ENCODE data around the gene OR4E2.
"Not testable (repeated sequence)": the region's sequence is repeated elsewhere in the genome, so short reads cannot be mapped to it uniquely, and the experiment has no call there.

The OR4E2 gene, protein sequence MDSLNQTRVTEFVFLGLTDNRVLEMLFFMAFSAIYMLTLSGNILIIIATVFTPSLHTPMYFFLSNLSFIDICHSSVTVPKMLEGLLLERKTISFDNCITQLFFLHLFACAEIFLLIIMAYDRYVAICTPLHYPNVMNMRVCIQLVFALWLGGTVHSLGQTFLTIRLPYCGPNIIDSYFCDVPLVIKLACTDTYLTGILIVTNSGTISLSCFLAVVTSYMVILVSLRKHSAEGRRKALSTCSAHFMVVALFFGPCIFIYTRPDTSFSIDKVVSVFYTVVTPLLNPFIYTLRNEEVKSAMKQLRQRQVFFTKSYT

DNA sequence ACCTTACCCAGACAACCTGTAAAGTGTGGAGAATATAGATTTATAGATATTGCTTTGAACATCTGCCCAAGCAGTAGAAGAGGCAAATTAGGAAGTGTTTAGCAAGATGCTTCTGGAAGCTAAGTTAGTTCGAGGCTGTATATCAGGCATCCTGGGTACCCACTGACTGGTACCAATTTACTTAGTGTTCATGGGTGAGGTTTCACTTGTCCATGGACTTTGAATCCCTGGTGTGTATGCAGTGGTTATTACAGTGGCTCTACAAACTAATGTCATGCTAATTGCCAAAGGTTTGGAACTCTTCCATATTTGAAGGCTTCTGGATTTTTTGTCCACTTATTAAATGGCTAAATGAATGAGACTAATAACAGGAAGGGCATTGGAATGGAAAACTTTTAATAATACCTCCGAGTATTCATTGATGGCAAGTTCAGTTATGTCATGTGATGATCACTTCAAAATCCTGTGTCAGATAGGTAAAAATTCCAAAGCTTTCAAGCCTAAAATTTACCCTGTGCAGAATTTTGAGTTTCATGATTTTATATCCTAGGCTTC lies at the start of gene OR4E2:
OR4E2 (plus strand) TSS at position 505 of the 555 bp plus-strand sequence. CDS start 11,248 bp downstream, outside the sequence.
- DNase-seq (ENCODE audit: low read depth in 2 of 2) = no peak

DNA sequence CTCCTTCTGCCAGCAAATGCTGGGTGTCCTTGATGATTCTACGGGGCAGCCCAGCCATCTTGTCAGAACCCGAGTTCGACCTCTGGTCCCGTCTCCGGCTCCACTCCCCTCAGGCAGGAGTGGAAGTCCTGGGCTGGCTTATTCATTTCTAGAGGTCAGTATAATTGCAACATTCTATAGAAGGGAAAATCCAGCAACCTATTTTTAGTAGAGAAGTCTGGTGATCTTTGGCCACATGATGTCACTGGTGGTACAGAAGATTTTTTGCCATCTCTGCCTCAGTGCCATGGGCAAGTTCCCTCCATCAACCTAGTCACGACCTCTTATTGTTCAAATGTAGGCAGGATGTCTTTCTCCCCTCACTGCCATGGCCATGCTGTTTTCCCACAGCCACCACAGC lies 41.3 kb upstream of the OR4E2 start:
- DNase-seq (ENCODE audit: low read depth in 2 of 2) = no peak

DNA sequence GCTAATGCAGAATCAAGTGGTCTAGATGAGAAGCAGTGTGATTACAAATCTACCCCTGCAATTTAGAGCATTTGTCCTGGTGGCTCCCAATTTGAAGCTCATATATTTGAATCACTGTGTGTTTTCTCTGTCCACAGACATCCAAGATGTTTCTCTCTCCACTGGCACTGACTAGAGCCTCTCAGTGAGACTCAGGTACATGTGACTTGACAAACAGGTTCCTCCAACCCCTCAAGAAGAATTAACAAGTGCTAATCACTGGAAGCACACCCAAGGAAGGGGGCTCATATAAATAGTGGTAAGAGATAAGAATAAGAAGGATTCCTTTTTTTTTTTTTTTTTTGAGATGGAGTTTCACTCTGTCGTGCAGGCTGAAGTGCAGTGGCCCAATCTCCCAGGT lies 39.4 kb upstream of the OR4E2 start:
- no peak for DNase-seq (ENCODE audit: low read depth in 2 of 2)

DNA sequence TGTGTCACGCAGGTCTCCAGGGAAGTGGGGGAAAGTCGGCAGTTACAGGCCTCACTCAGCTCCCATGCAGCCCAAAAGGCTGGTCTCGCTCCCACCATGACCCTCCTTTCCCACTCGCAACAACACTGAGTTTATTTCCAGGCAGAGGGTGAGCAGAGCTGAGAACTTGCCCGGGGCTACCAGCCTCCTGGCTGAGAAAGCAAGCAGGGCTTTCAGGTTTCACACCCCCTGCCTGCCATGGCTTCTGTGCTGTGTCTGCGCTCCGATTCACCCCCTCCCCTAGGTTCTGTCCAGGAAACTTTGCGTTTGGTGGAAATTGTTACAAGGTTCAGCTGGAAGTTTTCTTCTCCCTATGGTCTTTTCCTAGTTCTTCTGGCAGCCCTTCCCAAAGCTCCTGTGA lies 36.0 kb upstream of the OR4E2 start:
- no peak for DNase-seq (ENCODE audit: low read depth in 2 of 2)

DNA sequence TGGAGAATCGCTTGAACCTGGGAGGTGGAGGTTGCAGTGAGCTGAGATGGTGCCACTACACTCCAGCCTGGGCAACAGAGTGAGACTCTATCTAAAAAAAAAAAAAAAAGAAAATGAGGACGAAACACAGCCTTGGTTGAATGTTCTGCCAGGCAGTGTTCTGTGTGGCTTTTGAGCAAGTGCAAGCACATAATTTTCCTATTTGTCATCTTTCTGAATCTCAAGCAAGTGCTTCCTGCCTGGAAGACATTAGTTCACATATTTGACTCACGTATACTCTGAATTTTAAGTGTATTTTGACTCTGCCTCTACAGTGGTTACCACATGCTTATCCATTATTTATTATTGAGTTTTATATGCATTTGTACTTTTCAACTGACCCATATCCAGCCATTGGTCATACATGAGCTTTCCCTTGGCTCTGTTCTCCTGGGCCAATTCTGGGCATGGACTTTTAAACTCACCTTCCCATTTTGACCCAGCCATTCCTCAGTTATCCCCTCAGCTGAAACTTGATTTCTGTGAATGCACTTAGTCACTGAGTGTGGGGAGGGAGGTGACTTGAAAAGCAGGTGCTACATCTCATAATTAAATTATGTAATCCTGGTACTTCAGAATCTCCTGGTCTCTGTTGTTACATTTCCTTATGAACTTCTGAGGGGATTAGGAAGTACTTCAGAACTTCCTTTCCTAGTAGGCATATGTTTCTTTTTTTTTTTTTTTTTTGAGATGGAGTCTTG lies 27.0 kb upstream of the OR4E2 start:
- no peak for DNase-seq (ENCODE audit: low read depth in 2 of 2)

DNA sequence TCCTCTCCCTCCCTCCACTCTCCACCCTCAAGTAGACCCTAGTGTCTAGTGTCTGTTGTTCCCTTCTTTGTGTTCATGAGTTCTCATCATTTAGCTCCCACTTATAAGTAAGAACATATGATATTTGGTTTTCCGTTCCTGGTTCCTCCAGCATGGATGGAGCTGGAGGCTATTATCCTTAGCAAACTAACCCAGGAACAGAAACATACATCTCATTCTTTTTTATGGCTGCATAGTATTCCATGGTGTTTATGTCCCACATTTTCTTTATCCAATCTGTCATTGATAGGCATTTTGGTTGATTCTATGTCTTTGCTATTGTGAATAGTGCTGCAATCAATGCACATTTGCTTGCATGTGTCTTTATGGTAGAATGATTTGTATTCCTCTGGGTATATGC lies 23.1 kb upstream of the OR4E2 start:
- DNase-seq (ENCODE audit: low read depth in 2 of 2) = not testable (repeated sequence)

DNA sequence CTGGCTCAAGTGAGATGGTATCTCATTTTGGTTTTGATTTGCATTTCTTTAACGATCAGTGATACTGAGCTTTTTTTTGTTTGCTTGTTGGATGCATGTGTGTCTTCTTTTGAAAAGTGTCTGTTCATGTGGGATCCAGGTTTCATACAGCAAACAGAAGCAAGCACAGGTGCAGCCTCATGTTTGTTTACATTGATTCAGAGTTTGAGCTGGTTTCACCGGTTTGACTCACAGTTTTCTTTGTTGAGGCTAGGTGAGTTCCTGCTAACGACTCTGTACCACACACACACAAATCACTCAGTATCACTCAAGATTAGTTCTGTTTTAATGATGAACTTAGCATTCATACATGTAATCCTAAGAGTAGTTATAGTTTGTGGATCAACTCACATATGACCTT lies 22.6 kb upstream of the OR4E2 start:
- DNase-seq (ENCODE audit: low read depth in 2 of 2) = no peak

DNA sequence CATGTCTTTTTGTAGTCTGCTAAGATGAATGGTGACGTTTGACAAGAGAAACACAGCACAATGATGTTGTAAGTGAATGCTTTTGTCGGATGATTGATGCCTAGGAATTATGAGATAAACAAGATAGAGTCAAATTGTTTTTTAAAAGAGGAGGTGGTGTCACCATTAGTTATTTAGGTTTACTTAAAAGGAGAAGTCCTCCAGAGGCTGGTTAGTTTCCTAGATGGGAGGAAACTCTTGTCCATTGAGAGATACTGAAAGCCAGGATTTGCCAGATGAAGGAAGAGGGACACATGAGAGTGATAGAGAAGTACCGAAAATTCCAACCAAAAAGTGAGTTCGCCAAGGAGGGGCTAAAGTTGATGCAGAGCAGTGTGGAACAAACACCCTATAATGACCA lies 18.8 kb upstream of the OR4E2 start, which contains the start of gene OR10G2:
OR10G2 (minus strand) TSS at position 101 of the 400 bp plus-strand sequence; CDS start at position 3, 98 bp downstream.
- DNase-seq (ENCODE audit: low read depth in 2 of 2) = no peak

DNA sequence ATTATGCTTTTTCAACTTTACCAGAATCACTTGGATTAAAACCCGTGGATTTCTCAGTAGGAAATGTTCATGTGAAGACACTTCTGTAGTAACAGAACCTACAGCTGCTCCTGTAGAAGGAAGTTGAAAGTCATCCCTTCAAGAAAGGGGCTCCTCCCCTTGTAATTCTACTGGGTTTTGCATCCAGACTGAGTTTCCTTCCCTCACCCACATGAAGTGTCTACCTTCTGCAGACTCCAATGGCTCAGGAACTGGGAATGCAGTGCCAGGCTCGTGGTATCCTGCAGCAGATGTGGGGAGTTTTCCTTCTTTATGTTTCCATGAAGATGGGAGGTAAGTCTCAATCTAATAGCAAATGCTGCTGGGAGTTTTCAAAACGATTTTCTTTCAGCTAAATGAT lies 11.0 kb upstream of the OR4E2 start:
- no peak for DNase-seq (ENCODE audit: low read depth in 2 of 2)

DNA sequence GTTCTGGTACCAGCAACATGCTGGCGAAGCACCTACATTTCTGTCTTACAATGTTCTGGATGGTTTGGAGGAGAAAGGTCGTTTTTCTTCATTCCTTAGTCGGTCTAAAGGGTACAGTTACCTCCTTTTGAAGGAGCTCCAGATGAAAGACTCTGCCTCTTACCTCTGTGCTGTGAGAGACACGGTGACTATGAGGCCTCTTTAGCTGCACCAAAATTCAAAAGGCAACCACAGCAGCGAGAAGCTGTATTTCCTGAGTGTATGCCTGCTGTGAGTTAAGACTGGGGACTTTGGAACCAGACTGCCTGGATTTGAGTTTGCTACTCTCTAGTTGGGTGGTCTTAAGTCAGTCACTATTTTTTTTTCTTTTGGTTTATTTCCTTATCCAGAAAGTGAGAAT lies 10.2 kb upstream of the OR4E2 start:
- DNase-seq (ENCODE audit: low read depth in 2 of 2) = no peak

DNA sequence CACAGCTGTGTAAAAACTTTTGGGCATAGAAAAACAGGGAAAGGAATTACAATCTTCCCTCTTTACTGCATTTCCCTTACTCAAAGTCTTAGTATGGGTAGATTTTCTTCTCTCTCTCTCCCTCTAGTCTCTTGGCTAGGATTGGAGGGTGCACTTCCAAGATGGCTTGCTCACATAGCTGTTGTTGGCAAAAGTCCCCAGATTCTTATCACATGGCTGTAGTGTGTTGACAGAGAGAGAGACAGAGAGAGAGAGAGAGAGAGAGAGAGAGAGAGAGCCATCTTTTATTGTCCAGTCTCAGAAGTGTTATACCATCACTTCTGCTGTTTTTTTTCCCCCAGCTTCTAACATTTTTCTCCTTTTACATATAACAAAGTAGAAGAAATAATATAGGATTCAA lies 6.3 kb upstream of the OR4E2 start:
- DNase-seq (ENCODE audit: low read depth in 2 of 2) = no peak

DNA sequence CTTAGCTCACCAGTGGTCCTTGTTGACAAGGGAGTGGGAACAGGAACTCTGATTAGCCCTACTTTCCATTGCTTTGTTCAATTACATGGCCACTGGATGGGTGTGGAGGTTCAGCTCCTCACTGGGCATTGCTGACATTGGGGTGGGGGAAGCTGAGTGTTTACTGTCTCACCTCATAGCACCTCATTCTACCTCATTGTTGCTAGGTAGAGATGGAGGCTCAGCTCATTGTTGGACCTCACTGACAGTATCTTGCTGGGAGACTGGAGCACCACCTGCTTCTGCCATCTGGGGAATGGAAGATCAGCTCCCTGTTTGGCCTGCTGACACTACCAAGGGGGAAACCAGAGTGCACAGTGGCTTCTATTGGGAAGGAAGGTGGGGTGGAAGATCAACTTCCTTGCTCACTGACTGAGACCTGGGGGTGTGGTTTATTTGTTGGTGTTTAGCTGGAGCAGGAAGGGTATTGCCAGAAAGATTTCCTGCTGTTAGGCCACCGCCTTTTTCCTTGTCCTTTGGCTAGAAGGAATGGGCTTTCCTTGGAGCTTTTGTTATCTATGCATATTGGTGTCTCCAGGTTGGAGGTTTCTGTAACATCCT lies 1.3 kb upstream of the OR4E2 start:
- no peak for DNase-seq (ENCODE audit: low read depth in 2 of 2)

DNA sequence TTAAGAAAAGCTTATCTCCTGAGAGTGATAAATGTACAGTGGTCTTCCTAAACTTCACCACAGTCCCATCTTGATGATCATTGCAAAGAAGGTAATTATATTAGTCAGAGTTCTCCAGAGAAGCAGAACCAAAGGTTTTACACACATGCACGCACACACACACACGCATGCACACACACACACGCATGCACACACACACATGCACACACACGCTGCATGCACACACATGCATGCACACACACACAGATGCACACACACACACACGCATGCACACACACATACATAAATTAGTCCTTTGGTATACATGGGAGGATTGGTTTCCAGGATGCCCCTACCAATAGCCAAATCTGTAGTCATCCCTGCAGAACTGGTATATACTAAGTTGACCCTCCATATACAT lies 580 bp downstream of the OR4E2 start:
- DNase-seq (ENCODE audit: low read depth in 2 of 2) = no peak

DNA sequence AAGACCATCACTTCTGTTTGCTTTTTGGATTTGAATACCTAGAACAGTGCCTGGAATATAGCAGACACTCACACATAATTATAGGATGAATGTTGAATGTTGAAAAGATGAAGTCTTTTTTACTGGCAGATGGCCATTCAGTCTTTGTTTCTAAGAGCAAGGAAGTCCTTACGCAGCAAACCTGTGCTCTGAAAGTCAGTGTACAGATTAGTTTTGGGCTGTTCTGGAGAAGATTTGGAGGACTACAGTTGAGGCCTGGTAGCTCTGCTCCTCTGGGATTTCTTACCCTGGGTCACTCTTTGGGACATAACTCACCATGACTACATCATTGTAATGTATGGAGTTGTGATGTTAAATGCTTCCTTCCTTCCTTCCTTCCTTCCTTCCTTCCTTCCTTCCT lies 3.3 kb downstream of the OR4E2 start:
- DNase-seq (ENCODE audit: low read depth in 2 of 2) = no peak

DNA sequence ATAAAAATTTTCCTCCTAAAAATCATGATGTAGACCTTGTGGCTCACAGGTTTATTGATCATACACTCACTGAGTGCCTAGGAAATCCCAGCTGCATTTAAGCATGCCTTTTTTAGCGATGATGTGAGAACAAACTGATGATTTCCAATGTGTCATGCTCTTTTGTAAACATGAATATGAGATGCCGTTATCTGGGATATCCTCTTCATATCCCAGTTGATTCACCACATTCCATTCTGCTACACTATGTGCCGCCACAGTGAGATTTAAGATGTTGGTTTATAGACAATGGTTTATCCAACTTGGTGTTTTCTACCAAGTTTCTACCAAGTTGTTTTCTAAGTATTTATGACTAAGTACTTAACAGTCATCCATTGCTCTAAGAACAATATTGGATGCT lies 14.7 kb downstream of the OR4E2 start:
- no peak for DNase-seq (ENCODE audit: low read depth in 2 of 2)

DNA sequence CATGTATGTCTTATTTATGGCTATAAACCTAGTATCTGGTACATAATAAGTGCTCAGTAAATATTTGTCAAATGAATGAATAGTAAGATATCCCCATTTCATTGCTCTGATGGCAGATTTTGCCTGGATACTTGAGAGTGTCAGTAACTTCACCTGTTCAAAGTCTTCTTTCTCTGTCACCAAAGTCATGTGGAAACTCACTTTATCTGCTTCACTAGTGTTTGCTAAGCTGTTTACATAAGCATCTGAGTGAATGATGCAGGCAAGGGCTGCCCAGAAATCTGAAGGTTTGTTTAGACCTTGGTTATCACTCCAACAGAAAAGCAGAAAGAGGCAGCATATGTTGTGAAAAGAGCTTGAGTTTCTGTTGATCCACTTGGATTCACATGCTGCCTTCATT lies 15.6 kb downstream of the OR4E2 start:
- no peak for DNase-seq (ENCODE audit: low read depth in 2 of 2)

DNA sequence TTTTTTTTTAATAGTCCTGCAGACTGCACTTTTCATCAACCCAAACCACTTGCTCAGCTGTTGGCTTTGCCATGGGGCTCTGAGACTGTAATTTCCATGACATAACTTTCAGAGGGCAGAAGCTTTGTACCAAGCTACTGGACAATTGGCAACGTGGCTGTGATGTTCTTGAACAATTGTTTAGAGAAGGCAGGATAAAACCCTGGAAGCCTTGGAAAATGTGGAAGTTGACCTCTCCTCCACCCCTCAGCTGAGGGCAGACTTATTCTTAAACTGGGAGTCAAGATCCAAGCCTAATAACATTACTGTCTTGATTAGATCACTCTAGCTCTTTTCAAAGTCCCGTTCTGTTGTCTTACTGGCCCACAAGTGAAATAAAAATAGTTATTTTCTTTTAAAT lies 17.7 kb downstream of the OR4E2 start:
- DNase-seq (ENCODE audit: low read depth in 2 of 2) = no peak

DNA sequence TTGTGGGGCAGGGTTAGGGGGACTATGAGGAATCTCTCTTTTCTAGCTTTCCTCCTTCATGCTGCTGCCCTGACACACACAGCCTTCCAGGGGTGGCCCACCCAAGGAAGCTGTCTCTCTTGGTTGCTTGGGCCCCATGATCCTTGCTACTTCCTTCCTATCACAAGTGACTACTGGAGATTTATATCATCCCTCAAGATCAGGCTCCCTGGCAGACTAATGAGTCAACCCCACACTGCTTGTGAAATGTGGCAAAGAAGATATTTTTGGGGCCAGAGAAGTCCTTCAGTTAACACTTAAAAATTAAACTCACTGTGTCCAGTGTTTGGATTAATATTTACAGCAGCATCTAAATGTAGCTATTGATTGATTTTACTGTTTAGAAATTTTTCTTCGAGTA lies 18.5 kb downstream of the OR4E2 start:
- no peak for DNase-seq (ENCODE audit: low read depth in 2 of 2)

DNA sequence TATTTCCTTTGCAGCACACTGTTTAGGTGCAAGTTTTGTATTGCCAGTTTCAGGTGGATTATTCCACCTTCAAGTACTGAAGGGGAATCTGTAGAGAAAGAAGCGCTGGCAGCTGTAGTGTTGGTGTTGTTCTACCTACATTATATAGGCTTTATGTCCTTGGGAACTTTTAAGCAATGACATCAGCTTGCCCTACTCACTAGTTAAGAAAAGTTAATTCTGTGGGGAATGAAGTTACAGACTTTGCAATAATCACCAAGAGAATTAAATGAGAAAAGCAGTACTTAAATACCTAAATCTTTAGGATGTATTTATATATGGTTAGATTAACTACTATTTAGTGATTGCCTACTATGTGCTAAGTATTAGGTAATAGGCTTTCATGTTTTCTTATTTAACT lies 20.1 kb downstream of the OR4E2 start, which contains the start of gene OR4E1:
OR4E1 (minus strand) TSS at position 101 of the 400 bp plus-strand sequence. CDS start 2,883 bp downstream, outside the sequence.
- DNase-seq (ENCODE audit: low read depth in 2 of 2) = no peak

DNA sequence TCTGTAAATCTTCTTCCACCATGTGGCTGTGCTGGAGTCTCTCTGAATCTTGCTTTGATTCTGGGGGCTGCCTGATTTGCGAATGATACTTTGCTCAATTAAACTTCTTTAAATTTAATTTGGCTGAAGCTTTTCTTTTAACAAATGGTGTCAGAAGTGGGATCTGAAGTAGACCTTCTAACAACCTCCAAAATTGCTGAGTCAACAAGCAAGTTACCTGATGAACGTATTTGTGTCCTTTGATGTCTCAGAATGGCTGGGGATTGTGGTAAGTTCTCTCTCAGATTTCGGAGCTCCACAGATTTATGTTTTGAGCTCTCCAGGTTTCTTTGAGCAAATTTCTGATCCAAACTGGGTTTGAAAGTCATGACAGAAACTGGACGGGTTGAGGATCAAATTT lies 21.9 kb downstream of the OR4E2 start:
- DNase-seq (ENCODE audit: low read depth in 2 of 2) = no peak

DNA sequence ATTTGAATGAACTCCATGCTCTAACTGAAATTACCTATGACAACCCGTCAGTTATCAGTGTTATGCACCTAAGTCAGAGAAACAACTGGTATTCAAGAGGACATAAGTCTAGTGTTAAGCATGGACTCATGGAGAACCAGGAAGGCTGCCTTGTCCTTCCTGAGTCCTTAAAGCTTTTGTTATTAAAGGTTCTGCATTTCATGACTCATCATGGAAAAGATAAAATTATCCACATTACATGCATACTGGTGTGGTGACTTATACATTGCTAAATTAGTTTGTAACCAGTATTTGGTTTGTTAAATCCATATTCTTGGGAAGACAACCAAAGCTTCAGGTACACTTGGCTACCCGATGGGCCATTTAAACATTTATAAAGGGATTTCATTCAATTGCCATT lies 26.4 kb downstream of the OR4E2 start:
- DNase-seq (ENCODE audit: low read depth in 2 of 2) = no peak

DNA sequence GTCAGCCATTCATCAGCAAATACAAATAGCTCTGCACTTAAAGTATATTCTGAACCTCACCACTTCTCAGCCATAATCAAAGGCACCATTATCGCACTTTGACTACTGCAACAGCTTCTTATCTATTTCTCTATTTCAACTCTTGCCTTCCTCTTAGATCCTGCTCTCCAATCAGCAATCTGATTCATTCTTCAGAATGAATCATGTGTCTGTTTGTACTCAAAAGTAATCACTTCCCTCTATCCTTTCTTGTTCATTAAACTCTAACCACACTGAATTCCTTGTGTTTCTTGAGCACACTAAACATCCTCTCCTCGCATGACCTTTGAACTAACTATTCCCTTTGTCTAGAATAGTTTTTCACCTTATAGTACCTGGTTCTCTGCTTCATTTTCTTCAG lies 32.8 kb downstream of the OR4E2 start:
- no peak for DNase-seq (ENCODE audit: low read depth in 2 of 2)

DNA sequence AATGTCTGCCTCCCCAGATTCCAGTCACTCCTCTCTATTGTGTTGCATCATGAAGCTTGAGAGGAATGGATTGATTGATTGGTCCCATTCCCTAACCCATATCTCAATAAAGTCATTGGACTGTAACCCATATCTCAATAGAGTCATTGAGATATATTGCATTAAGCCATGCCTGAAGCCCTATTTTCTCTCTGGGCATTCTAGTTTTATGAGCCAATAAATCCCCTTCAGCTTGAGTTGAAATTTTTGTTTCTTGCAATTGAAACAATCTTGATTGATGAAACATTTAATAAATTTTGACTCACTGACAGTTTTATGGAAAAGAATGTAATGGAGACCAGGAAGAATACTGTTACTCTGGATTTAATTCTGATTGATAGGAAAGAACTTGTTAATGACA lies 40.8 kb downstream of the OR4E2 start:
- DNase-seq (ENCODE audit: low read depth in 2 of 2) = no peak

Measured in stimulated activated CD8-positive, alpha-beta memory T cell treated with anti-CD3 and anti-CD28 coated beads, Interleukin-7, amount 100 ng/mL, for 1 hour (primary cell).